ENCODE data around the gene ZSCAN21.

- no peak for TF ChIP-seq ZBTB7A (IDR thresholded peaks at IDR 0.05; ENCODE audit: low read depth)
- TF ChIP-seq RAD21 (IDR thresholded peaks at IDR 0.05; ENCODE audit: low read depth): no peak
- TF ChIP-seq EP300 (IDR thresholded peaks at IDR 0.05; ENCODE audit: borderline replicate concordance): no peak
- no peak for TF ChIP-seq YY1 (IDR thresholded peaks at IDR 0.05; ENCODE audit: low read depth)
- no peak for TF ChIP-seq TAF1 (IDR thresholded peaks at IDR 0.05; ENCODE audit: low read depth)
These were observed 53.6 kb downstream of the ZSCAN21 start for GRCh38 chr7:100102950-100103840.

Data from Ishikawa (cell line).